Esophagus muscularis mucosa (tissue), 3 donors: ENCODE measurements around the gene MCTP2.

Source experiments
- CTCF ChIP-seq, 3 experiments: fragments of 200-600 bp in 2 of 3; fragments of 450-650 bp in 1 of 3; sonication (generic) in 2 of 3; IDR thresholded peaks; one replicate each; pipeline ENCODE4 v1.5.1; 2017 to 2019; ENCODE audit warnings: antibody characterized with exemption in 3 of 3, mild to moderate bottlenecking in 2 of 3, moderate library complexity in 1 of 3
- POLR2A ChIP-seq: fragments of 450-650 bp; IDR thresholded peaks from one replicate; pipeline ENCODE4 v1.6.1; 2017; ENCODE audit warnings: antibody characterized with exemption, moderate library complexity, mild to moderate bottlenecking, low read depth

GRCh38 chr15:94360251-94360685 lies 128.9 kb downstream of the MCTP2 start:
- TF ChIP-seq CTCF (IDR thresholded peaks at IDR 0.05) (no peak), POLR2A (no peak)
